Gastroesophageal sphincter (tissue), 3 donors: ENCODE results near the gene C1orf116.

Experiments used
- POLR2A ChIP-seq, 2 donors: fragments of 450-650 bp; IDR thresholded peaks; one replicate each; pipeline ENCODE4 v1.6.1; 2017; ENCODE audit warnings: antibody characterized with exemption in 2 of 2, mild to moderate bottlenecking in 2 of 2, moderate library complexity in 1 of 2
- TF ChIP-seq, protein P1 (sequence below), 4 experiments: fragments of 200-600 bp in 2 of 4; fragments of 450-650 bp in 2 of 4; sonication (generic) in 1 of 4; IDR thresholded peaks; one replicate each; pipeline ENCODE4 v1.5.1; 2017 to 2019; ENCODE audit warnings: antibody characterized with exemption in 4 of 4, mild to moderate bottlenecking in 2 of 4, moderate library complexity in 2 of 4

DNA sequence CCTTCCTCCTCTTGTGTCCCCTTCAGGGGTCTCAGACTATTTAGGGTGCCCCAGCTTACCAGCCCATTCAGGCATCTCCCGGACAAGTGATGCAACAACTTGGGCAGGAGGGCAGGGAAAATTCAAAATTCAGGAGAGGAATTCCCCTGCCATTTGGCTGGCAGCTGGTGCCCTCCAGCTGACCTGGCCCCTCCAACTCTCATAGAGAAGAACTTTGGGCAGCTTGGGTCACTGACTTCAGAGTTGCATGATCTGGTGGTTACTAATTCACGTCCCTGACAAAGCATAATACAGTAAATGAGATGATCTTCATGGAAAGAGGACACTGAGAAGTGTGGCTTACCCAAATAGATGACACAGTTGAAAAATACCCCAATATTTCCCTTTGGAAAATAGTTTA lies 62.1 kb downstream of the C1orf116 start, which contains the start of gene FCAMR:
- TF ChIP-seq, protein P1, sequence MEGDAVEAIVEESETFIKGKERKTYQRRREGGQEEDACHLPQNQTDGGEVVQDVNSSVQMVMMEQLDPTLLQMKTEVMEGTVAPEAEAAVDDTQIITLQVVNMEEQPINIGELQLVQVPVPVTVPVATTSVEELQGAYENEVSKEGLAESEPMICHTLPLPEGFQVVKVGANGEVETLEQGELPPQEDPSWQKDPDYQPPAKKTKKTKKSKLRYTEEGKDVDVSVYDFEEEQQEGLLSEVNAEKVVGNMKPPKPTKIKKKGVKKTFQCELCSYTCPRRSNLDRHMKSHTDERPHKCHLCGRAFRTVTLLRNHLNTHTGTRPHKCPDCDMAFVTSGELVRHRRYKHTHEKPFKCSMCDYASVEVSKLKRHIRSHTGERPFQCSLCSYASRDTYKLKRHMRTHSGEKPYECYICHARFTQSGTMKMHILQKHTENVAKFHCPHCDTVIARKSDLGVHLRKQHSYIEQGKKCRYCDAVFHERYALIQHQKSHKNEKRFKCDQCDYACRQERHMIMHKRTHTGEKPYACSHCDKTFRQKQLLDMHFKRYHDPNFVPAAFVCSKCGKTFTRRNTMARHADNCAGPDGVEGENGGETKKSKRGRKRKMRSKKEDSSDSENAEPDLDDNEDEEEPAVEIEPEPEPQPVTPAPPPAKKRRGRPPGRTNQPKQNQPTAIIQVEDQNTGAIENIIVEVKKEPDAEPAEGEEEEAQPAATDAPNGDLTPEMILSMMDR (IDR thresholded peaks at IDR 0.05), result no peak
- no peak for TF ChIP-seq POLR2A (IDR thresholded peaks at IDR 0.05)
